ENCODE measurements around the gene ODAD3.

- TF ChIP-seq CTCF (IDR thresholded peaks at IDR 0.05; ENCODE audit: insufficient read depth, low read length) = no peak
- no peak for TF ChIP-seq REST (IDR thresholded peaks at IDR 0.05; ENCODE audit: insufficient replicate concordance, low read depth)
- no peak for TF ChIP-seq POLR2AphosphoS5 (IDR thresholded peaks at IDR 0.05; ENCODE audit: low read depth)
- no peak for TF ChIP-seq GABPA (IDR thresholded peaks at IDR 0.05; ENCODE audit: low read depth)
- TF ChIP-seq SPI1 (IDR thresholded peaks at IDR 0.05; ENCODE audit: borderline replicate concordance, low read depth) = no peak
Observed at GRCh38 chr19:11473725-11474124, 38.8 kb upstream of the ODAD3 start.

Measured in HL-60 (cell line).